Natural killer cell (primary cell): ENCODE data around the gene PTGIS. TPM values are rescaled to one million over a fixed set of nuclear protein-coding genes. Genes with fewer than 3 reads are reported as not detected.

Source experiments
- ATAC-seq, 3 donors: fragments of 150-1000 bp in 2 of 3; fragments of 200-7000 bp in 1 of 3; cut with Tn5 transposase; 1 replicate in 1 of 3; 2 replicates in 2 of 3; pipeline ENCODE4 v1.10.0; 2021; ENCODE audit warnings: mild to moderate bottlenecking in 2 of 3, moderate library complexity in 2 of 3
- DNase-seq, 2 donors: peaks; one replicate each; pipeline versions ENCODE4 v3.0.0 to v3.0.0-alpha.2; 2013 to 2021; ENCODE audit warnings: mixed read lengths in 1 of 2
- H3K27ac ChIP-seq: one replicate; pipeline ENCODE4 v1.5.1; 2013; ENCODE audit warnings: mild to moderate bottlenecking, low read length
- H3K27me3 ChIP-seq: one replicate; pipeline ENCODE4 v1.6.1; 2013; ENCODE audit warnings: low read length; ENCODE audit not compliant: control insufficient read depth, insufficient read depth
- H3K36me3 ChIP-seq: one replicate; pipeline ENCODE4 v1.6.1; 2013; ENCODE audit warnings: low read length; ENCODE audit not compliant: control insufficient read depth, insufficient read depth
- H3K4me1 ChIP-seq: one replicate; pipeline ENCODE4 v1.6.1; 2013; ENCODE audit warnings: low read length; ENCODE audit not compliant: control insufficient read depth, insufficient read depth
- H3K4me3 ChIP-seq: one replicate; pipeline ENCODE4 v1.5.1; 2013; ENCODE audit warnings: low read length
- H3K9me3 ChIP-seq: one replicate; pipeline ENCODE4 v1.6.1; 2013; ENCODE audit warnings: low read length; ENCODE audit not compliant: control insufficient read depth, insufficient read depth
- H3K27ac Mint-ChIP-seq, 2 donors: one replicate each; pipeline ENCODE4 v1.8.0; 2022; ENCODE audit warnings: mild to moderate bottlenecking in 2 of 2, mixed read lengths in 2 of 2, moderate library complexity in 1 of 2
- H3K27me3 Mint-ChIP-seq, 2 donors: one replicate each; pipeline ENCODE4 v1.8.0; 2022; ENCODE audit warnings: low read depth in 2 of 2, mixed read lengths in 2 of 2
- H3K36me3 Mint-ChIP-seq: one replicate; pipeline ENCODE4 v1.8.0; 2022; ENCODE audit warnings: mixed read lengths
- H3K4me1 Mint-ChIP-seq, 2 donors: one replicate each; pipeline ENCODE4 v1.8.0; 2022; ENCODE audit warnings: mixed read lengths in 2 of 2
- H3K4me3 Mint-ChIP-seq: one replicate; pipeline ENCODE4 v1.8.0; 2022; ENCODE audit warnings: mild to moderate bottlenecking, moderate library complexity, mixed read lengths
- H3K9me3 Mint-ChIP-seq, 2 donors: one replicate each; pipeline ENCODE4 v1.8.0; 2022; ENCODE audit warnings: mixed read lengths in 2 of 2
- CTCF ChIP-seq: fragments of 200-600 bp; IDR thresholded peaks from one replicate; pipeline ENCODE4 v1.8.0; 2022; ENCODE audit warnings: antibody characterized with exemption
- WGBS: methylation state at CpG from one replicate; pipeline ENCODE4 v1.1.7; 2013; ENCODE audit warnings: missing lambda C conversion rate; ENCODE audit not compliant: insufficient coverage; 5-methylcytosine and 5-hydroxymethylcytosine counted together
- intact Hi-C: fragments of 100-400 bp; cut with micrococcal nuclease; formaldehyde crosslinking; loops from one replicate; pipeline ENCODE4 v1.14.2; 2022
- total RNA-seq, 4 donors: library from RNA; stranded (reverse); fragments of 120-200 nt in 1 of 4; gene quantifications; one replicate each; pipeline versions ENCODE4 v1.2.3 to v1.2.4, GENCODE V29; 2013 to 2022

The PTGIS gene
- total RNA-seq, 3 donors from 2014 or later (not counting 1 experiment from before 2014, with no cell fraction given) = not detected

DNA sequence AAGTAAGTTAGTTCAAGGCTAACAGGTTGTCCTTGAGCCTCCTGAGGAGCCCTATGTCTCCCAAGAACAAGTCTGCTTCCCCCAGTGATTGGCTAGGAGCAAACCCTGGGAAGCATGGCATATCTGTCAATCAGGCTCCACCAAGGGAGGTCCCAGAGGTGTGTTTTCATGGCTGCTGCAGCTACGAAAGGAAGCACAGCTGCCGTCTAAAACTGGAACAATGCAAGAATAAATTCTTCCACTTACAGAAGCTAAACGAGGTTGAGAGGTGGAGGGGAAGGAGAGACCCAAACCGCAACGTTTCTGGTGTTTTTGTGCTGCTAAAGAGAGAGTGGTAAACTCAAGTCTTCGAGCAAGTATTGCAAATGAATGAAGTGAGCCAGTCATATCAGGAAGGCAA, 4.9 kb upstream of the PTGIS start:
- Mint-ChIP-seq H3K4me3 (no peak overlapping the region), H3K9me3 (peaks cover 0 to 7% of the 10 kb centered on the region in 2 donors), H3K4me1 (peaks cover 17 to 49% of the 10 kb centered on the region in 2 donors), H3K36me3 (no peaks in the 10 kb centered on the region), H3K27me3 (peaks cover 21 to 24% of the 10 kb centered on the region in 2 donors), H3K27ac (no peak overlapping the region)
- no peak overlapping the region for H3K4me3 ChIP-seq
- intact Hi-C loops = no loop called here
- H3K27me3 ChIP-seq = peaks cover 7% of the 10 kb centered on the region
- H3K36me3 ChIP-seq = no peaks in the 10 kb centered on the region
- ATAC-seq = no peak
- no peak for DNase-seq
- no peak overlapping the region for H3K27ac ChIP-seq
- 20% methylated on average over 4 of the region's 6 CpGs for WGBS
- no peaks in the 10 kb centered on the region for H3K9me3 ChIP-seq
- H3K4me1 ChIP-seq = peaks cover 10% of the 10 kb centered on the region
- TF ChIP-seq CTCF = no peak

DNA sequence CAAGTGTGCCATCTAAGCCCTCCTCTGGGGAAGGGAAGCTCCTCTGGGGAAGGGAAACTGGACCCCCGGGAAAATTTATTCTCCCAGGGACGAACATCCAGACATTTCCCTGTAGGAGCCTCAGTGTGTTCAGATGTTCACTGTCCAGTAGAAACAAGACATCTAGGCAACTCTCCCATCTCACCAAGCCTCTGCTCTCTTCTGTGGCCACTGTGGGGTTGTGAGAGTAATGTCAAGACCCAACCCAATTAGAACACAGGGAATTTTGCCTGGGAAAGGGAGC, 3.6 kb upstream of the PTGIS start:
- ATAC-seq = no peak
- Histone ChIP-seq H3K27ac (no peak overlapping the region), H3K27me3 (peaks cover 16% of the 10 kb centered on the region), H3K36me3 (no peaks in the 10 kb centered on the region), H3K9me3 (no peaks in the 10 kb centered on the region), H3K4me1 (peaks cover 14% of the 10 kb centered on the region), H3K4me3 (no peak overlapping the region)
- Mint-ChIP-seq H3K4me1 (peaks cover 8 to 39% of the 10 kb centered on the region in 2 donors), H3K4me3 (no peak overlapping the region), H3K27me3 (peaks cover 31 to 33% of the 10 kb centered on the region in 2 donors), H3K36me3 (no peaks in the 10 kb centered on the region), H3K27ac (no peak overlapping the region), H3K9me3 (peaks cover 0 to 5% of the 10 kb centered on the region in 2 donors)
- TF ChIP-seq CTCF = no peak
- WGBS = 100% methylated on average over 2 of the region's 2 CpGs
- no peak for DNase-seq
- intact Hi-C loops = no loop called here

DNA sequence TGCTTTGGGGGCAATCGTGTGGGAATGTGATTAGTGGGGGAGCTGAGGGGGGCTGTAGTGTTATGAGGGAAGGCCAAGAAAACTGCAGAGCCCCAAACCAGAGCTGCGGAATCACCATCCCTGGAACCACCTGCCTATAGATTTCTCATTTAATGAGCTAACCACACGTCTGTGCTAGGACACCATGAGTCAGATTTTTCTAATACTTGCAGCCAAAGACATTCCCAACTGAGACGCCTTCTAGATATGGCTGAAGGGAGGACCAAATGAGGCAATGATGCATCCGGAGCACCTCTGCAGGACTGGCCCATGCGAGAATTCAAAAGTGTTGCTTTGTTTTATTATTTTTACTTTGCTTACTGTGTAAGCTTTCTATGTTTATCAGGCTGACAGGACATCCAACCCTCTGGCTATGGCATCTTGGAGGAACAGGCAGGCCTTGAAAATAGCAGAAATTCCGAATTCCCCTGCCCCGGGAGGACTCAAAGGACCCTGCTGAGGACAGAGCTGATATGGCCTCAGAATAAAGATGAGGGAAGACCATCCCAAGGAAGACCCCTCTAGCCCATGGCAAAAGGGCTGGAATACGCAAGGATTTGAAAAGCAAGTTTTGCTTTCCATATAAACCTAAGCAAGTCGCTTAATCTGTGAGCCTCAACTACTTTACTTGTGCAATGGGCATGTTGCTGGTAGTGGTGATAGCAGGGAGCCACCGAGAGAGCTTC, 3.1 kb upstream of the PTGIS start:
- peaks cover 16% of the 10 kb centered on the region for H3K27me3 ChIP-seq
- no peak overlapping the region for H3K27ac Mint-ChIP-seq

More for the DNA sequence above, 3.1 kb upstream of the PTGIS start:
- ATAC-seq (no peak), DNase-seq (no peak)
- Mint-ChIP-seq H3K9me3 (no peaks in the 10 kb centered on the region), H3K4me1 (peaks cover 8 to 34% of the 10 kb centered on the region in 2 donors), H3K36me3 (no peaks in the 10 kb centered on the region), H3K27me3 (peaks cover 36 to 38% of the 10 kb centered on the region in 2 donors), H3K4me3 (no peak overlapping the region)
- H3K36me3 ChIP-seq = no peaks in the 10 kb centered on the region
- no peaks in the 10 kb centered on the region for H3K9me3 ChIP-seq
- no peak overlapping the region for H3K27ac ChIP-seq
- no peak for TF ChIP-seq CTCF
- intact Hi-C loops = no loop called here
- WGBS = 82% methylated on average over 10 of the region's 11 CpGs
- peaks cover 14% of the 10 kb centered on the region for H3K4me1 ChIP-seq
- no peak overlapping the region for H3K4me3 ChIP-seq
